HG03025 (cell line): ENCODE data around the gene CEP128.
A peak's percentile ranks its signal among the peaks of the same experiment; 100 is the strongest.

Experiments used
- ATAC-seq: cut with Tn5 transposase; IDR thresholded peaks from one replicate; pipeline ENCODE4 v1.9.1; 2021; ENCODE audit warnings: mild to moderate bottlenecking, moderate library complexity; ENCODE audit not compliant: unreplicated experiment, low FRiP score

The CEP128 gene

GRCh38 chr14:80624581-80624980, 317.0 kb downstream of the CEP128 start:
- no peak for ATAC-seq

DNA sequence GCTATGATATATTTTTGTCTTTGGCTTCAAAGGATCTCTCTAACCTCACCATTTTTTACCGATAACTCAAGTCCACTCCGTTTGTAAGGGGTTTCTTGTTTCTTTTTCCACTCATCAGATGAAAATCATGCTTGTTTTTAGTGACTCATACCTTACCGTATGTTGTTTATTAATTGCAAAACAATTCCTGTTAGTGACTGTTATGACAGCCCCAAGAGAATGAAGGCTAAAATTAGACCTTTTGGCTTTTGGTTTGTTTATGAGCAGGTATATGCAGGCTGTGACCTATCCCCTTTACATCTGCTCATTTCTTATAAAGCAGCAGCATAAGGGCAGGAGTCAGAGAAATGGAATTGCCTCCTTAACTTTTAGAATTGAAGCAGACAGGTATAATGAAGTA, 319.8 kb downstream of the CEP128 start:
- no peak for ATAC-seq

- no peak for ATAC-seq
Measured at GRCh38 chr14:80620434-80620833, 321.1 kb downstream of the CEP128 start.

DNA sequence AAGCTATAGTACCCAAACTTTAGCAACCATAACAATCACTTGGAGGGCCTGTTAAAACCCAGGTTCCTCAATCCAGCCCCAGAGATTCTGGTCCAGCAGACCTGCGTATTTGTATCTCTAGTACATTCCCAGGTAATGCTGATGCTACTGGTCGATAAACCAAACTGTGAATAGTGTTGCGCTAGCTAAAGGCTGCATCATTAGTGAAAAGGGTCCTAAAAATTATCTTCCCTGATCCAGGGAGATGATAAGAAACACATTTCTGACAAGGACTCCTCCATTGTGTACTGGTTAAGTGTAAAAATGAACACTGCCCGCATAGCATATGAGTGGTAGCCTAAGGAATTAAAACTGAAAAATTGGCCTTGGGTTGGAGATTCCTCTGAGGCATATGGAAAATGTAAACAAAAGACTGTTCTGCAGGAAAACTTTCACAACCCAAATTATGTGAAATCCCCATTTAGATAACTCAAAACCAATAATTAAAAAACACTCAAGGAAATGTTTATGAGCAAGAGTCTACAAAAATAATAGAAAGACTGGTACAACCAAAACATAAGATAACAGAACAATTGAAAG, 322.7 kb downstream of the CEP128 start:
- no peak for ATAC-seq

- peak; percentile 69 for ATAC-seq
Measured at GRCh38 chr14:80615831-80616230, 325.7 kb downstream of the CEP128 start.

- ATAC-seq: no peak
Measured at GRCh38 chr14:80609055-80609454, 332.5 kb downstream of the CEP128 start.

GRCh38 chr14:80608563-80608962, 333.0 kb downstream of the CEP128 start:
- ATAC-seq: no peak

GRCh38 chr14:80607430-80608190, 333.9 kb downstream of the CEP128 start:
- ATAC-seq: no peak

DNA sequence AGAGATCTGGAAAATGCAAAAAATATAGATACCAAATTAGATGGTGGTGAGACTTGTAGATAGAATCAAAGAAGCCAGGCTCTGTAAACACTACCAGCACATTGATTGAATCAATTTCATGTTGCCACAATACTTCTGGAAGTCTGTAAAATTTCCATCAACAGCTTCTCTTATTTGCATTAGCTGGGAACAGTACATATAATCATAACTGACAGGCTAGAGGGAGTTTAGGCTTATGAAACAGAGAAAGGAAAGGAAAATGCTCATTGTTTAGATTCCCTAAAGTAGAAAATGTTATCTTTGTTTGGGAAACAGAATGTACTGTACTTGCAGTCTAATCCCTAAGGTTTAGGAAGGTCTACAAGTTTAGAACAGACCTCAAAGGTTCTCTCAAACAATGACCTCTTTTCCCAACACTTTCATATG, 335.2 kb downstream of the CEP128 start:
- ATAC-seq: no peak

DNA sequence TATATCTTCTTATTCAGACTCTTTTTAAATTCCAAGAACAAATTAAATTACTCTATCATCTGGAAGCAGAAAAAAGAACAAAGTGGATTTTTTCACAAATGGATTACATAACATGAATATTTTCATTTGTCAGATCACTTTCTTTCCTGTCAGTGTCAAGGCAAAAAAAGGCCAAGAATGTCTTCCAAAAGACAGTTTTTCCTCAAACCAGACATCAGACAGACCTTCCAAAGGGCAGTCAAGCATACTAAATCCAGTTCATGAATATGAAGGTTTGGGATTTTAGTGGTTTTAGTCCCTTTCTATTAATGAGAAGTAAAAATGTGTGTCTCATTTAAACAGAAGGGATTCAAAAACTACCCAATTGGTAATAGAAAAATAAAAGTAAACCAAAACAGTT, 336.0 kb downstream of the CEP128 start:
- ATAC-seq: no peak

DNA sequence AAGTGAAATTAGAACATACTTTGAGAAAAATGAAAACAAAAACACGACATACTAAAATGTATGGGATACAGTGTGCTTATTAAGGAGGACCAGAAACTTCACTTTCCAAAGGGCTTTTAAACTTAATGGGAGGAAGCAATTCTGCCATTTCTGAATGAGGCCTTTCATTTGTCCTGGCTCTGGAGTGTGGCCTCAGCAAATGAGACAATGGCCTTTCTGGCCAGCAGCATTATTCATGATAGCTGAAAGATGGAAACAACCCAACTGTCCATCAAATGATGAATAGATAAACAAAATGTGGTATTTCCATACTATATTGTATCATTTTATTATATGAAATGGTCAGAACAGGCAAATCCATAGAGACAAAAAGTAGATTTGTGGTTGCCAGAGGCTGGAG, 338.6 kb downstream of the CEP128 start:
- ATAC-seq: no peak

- ATAC-seq: peak; percentile 98
Measured at GRCh38 chr14:80587096-80587724, 354.3 kb downstream of the CEP128 start.

DNA sequence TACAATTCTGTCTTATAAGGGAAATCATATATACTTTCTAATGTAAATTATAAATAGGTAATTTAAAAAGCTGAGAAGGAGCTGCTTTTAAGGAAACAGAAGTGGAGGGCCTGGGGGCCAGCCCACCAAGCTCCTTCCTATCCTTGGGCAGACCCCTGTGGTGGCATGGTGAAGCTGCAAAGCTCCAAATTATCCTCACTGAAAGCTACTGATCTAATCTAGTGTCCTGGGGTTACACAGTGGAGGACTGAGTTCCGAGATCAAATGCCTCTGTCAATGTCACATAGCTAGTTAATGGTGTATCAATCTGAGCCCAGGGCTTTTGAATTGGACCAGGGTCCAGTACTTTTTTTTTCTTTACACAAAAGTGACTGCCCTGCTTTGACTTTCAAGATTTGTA, 355.4 kb downstream of the CEP128 start:
- ATAC-seq: no peak

- no peak for ATAC-seq
Measured at GRCh38 chr14:80585506-80585835, 356.1 kb downstream of the CEP128 start.

DNA sequence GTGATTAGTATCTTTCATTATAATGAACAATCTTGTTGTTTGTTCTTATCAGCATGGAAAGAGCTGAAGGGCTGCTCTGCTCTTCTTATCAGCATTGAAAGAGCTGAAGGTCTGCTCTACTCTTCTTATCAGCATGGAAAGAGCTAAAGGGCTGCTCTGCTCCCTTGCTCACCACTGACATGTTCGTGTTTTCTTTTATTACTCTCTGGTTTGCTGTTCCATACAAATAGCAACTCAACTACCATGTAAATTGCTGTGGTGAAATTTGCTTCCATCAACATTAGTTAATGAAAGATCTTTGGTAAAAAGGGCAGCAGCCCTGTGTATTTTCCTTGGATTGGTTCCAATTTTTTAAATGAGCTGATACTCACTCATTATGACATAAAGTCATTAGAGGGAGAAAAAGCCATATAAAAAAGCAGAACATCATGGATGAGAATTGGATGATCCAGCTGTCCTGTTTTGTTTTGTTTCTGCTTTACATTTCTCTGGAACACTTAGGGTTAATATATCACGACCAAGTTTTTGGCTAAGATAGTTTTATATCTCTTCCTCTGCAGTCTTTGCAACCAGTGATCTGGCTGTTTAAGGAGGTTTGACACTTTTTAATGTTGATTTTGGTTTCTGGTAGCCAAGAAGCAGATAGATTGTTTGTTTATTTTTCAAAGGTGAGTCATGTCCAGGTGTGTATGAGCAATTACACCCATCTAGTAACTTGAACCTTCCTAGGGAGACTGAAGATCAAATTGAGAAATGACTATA, 356.6 kb downstream of the CEP128 start:
- ATAC-seq: no peak

GRCh38 chr14:80577599-80577998, 363.9 kb downstream of the CEP128 start:
- no peak for ATAC-seq

- no peak for ATAC-seq
Measured at GRCh38 chr14:80576401-80576800, 365.1 kb downstream of the CEP128 start.

DNA sequence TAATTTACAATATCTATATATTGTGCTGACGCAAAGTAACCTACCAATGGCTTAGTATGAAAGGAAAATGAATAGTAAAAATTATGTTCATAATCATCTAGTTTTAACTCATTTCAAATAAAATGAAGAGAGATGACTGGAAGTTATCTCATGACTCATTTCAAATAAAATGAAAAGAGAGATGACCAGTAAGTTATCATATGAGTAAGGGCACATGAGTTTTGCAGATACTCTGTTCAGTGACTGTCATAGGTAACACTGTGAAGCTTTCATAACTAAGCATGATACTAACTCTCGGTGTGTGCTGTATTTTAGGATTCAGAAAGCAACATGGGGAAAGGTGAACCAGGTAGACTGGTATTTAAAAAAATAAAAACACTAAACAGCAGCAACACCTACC, 365.8 kb downstream of the CEP128 start:
- ATAC-seq: peak; percentile 59

- no peak for ATAC-seq
Measured at GRCh38 chr14:80572666-80573065, 368.9 kb downstream of the CEP128 start.

DNA sequence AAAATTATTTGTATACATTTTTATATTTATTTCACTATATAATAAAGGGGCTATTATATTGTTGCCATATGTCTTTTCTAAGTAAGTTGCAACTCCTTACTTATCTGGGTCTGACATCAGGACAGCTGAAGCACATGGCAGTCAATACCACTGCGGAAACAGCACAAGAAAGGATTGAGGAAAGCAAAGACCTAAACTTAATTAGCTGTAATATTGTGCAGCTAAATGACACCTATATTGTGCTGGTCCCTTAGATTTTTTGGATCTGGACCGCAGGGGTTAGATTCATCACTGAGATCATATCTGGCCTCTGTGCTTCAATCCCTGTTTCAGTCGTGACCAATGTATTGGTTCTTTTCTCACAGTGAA, 370.6 kb downstream of the CEP128 start:
- no peak for ATAC-seq

GRCh38 chr14:80567905-80568536, 373.5 kb downstream of the CEP128 start:
- ATAC-seq: no peak
